ENCODE measurements around the gene LCN2. TPM values are rescaled to one million over a fixed set of nuclear protein-coding genes. Genes with fewer than 3 reads are reported as not detected.

Gene LCN2
- total RNA-seq, 1 experiment from 2014 or later, result 4,208 TPM

- H3K4me1 Mint-ChIP-seq (ENCODE audit: low read depth, unreplicated experiment), result peaks cover 34% of the 10 kb centered on the region
- DNase-seq, result no peak
- peaks cover 78% of the 10 kb centered on the region for H3K36me3 Mint-ChIP-seq (ENCODE audit: insufficient read depth, unreplicated experiment)
- H3K4me3 Mint-ChIP-seq (ENCODE audit: low read depth, unreplicated experiment), result peak overlapping the region; percentile 89
- no peaks in the 10 kb centered on the region for H3K9me3 Mint-ChIP-seq (ENCODE audit: low read depth, unreplicated experiment)
- CTCF ChIA-PET, result interaction anchor here (2.6 kb wide), 1 partner anchor 25 kb away, joined by 6 read pairs; no protein-coding TSS in a partner anchor
- TF ChIP-seq, protein P1, sequence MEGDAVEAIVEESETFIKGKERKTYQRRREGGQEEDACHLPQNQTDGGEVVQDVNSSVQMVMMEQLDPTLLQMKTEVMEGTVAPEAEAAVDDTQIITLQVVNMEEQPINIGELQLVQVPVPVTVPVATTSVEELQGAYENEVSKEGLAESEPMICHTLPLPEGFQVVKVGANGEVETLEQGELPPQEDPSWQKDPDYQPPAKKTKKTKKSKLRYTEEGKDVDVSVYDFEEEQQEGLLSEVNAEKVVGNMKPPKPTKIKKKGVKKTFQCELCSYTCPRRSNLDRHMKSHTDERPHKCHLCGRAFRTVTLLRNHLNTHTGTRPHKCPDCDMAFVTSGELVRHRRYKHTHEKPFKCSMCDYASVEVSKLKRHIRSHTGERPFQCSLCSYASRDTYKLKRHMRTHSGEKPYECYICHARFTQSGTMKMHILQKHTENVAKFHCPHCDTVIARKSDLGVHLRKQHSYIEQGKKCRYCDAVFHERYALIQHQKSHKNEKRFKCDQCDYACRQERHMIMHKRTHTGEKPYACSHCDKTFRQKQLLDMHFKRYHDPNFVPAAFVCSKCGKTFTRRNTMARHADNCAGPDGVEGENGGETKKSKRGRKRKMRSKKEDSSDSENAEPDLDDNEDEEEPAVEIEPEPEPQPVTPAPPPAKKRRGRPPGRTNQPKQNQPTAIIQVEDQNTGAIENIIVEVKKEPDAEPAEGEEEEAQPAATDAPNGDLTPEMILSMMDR (IDR thresholded peaks at IDR 0.05; ENCODE audit: unreplicated experiment), result no peak
- peak overlapping the region; percentile 100 for H3K27ac Mint-ChIP-seq (ENCODE audit: unreplicated experiment)
- intact Hi-C loops (cut with micrococcal nuclease; ENCODE audit: unreplicated experiment), result no loop called here
- peaks cover 11% of the 10 kb centered on the region for H3K27me3 Mint-ChIP-seq (ENCODE audit: unreplicated experiment)
- TSS peak; percentile 95 for BruUV-seq (replicated peaks)
Observed at GRCh38 chr9:128149951-128150593, 819 bp downstream of the LCN2 start.

DNA sequence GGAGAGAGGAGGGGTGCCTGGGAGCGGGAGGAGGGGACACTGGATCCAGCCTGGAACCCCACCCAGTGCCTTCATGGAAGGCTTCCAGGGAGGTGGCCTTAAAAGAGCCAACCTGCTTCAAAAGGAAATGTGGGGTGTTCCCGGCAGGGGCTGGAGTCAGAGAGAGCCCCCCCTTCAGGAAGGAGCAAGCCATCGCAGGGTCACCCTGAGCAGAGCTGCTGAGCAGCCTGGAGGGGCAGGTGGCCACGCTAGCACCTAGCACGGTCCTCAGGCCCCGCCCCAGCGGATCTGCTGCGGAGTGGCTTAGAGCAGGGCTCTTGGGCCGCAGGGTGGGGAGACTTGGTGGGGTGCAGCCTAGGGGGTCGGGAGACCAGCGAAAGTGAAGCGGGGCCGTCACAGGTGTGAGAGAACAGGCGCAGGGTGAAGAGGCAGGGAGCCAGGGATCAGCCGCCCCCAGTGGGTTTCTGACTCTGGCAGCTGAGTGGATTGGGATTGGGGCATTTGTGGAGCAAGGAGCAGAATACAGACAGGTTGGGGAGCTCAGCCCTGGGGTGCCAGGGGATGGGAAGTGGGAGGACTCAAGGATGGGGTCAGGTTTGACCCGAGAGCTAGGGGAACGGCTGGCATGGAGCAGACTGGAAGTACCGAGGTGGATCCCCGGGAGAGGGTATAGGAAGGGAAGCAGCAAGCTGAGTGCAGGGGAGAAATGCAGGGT, 1.5 kb downstream of the LCN2 start:
- peak; percentile 73 for DNase-seq
- CTCF ChIA-PET, result interaction anchor here (2.6 kb wide), 1 partner anchor 26 kb away, joined by 6 read pairs; no protein-coding TSS in a partner anchor
- Mint-ChIP-seq H3K4me3 (ENCODE audit: low read depth, unreplicated experiment) (peak overlapping the region; percentile 89), H3K27me3 (ENCODE audit: unreplicated experiment) (peaks cover 11% of the 10 kb centered on the region), H3K9me3 (ENCODE audit: low read depth, unreplicated experiment) (no peaks in the 10 kb centered on the region), H3K4me1 (ENCODE audit: low read depth, unreplicated experiment) (peaks cover 34% of the 10 kb centered on the region), H3K36me3 (ENCODE audit: insufficient read depth, unreplicated experiment) (peaks cover 80% of the 10 kb centered on the region), H3K27ac (ENCODE audit: unreplicated experiment) (peak overlapping the region; percentile 100)
- TF ChIP-seq, protein P1 (IDR thresholded peaks at IDR 0.05; ENCODE audit: unreplicated experiment), result peak; percentile 35
- intact Hi-C loops (cut with micrococcal nuclease; ENCODE audit: unreplicated experiment), result no loop called here
- BruUV-seq (replicated peaks), result no TSS peak

- no TSS peak for BruUV-seq (replicated peaks)
- TF ChIP-seq, protein P1 (IDR thresholded peaks at IDR 0.05; ENCODE audit: unreplicated experiment), result no peak
- Mint-ChIP-seq H3K4me1 (ENCODE audit: low read depth, unreplicated experiment) (peaks cover 32% of the 10 kb centered on the region), H3K27ac (ENCODE audit: unreplicated experiment) (peak overlapping the region; percentile 100), H3K9me3 (ENCODE audit: low read depth, unreplicated experiment) (no peaks in the 10 kb centered on the region), H3K4me3 (ENCODE audit: low read depth, unreplicated experiment) (peak overlapping the region; percentile 89), H3K36me3 (ENCODE audit: insufficient read depth, unreplicated experiment) (peaks cover 83% of the 10 kb centered on the region), H3K27me3 (ENCODE audit: unreplicated experiment) (peaks cover 11% of the 10 kb centered on the region)
- intact Hi-C loops (cut with micrococcal nuclease; ENCODE audit: unreplicated experiment), result no loop called here
- DNase-seq, result peak; percentile 35
- CTCF ChIA-PET, result no interaction called here
Observed at GRCh38 chr9:128151309-128152132, 2.3 kb downstream of the LCN2 start.

Measured in Calu3 (cell line).